H1 (cell line): Measurements from ENCODE around the gene ENAH. TPM values are rescaled to one million over a fixed set of nuclear protein-coding genes. Genes with fewer than 3 reads are reported as not detected.
A peak's percentile ranks its signal among the peaks of the same experiment; 100 is the strongest.

Experiments
- CTCF ChIA-PET: fragments of 300-600 bp; sonication (Branson Sonifier 250); formaldehyde crosslinking; loops from one replicate; lab custom pipeline; 2021; ENCODE audit not compliant: partially characterized antibody; lab: Charles Lee
- POLR2A ChIA-PET: fragments of 300-600 bp; sonication (Branson Sonifier 250); formaldehyde crosslinking; loops from one replicate; lab custom pipeline; 2021; ENCODE audit warnings: inconsistent platforms; ENCODE audit not compliant: partially characterized antibody; lab: Charles Lee
- DNase-seq, 2 experiments: peaks; one replicate each; pipeline versions ENCODE4 v3.0.0 to v3.0.0-alpha.2; 2010 to 2022; ENCODE audit warnings: low spot score in 2 of 2, low read depth in 1 of 2, mixed read lengths in 1 of 2
- FAIRE-seq: peaks from 2 replicates; lab custom pipeline; 2011; peaks lifted over from hg19 to GRCh38; lab: Jason Lieb, UNC
- H2AFZ ChIP-seq: 2 replicates; pipeline ENCODE4 v1.8.1; 2012; ENCODE audit warnings: low read length, inconsistent platforms
- H2AK5ac ChIP-seq: 2 replicates; pipeline ENCODE4 v1.6.1; 2013; ENCODE audit warnings: low read depth, low read length
- H2BK120ac ChIP-seq: replicated peaks from 2 replicates; pipeline ENCODE3; 2013; ENCODE audit warnings: low read depth, low read length, inconsistent platforms
- H2BK12ac ChIP-seq: 2 replicates; pipeline ENCODE4 v1.6.1; 2013; ENCODE audit warnings: low read depth, low read length
- H2BK15ac ChIP-seq: 2 replicates; pipeline ENCODE4 v1.6.1; 2013; ENCODE audit warnings: low read length
- H2BK20ac ChIP-seq: 2 replicates; pipeline ENCODE4 v1.6.1; 2013; ENCODE audit warnings: low read length
- H2BK5ac ChIP-seq: 2 replicates; pipeline ENCODE4 v1.6.1; 2013; ENCODE audit warnings: low read depth, low read length
- H3K14ac ChIP-seq: 2 replicates; pipeline ENCODE4 v1.6.1; 2013; ENCODE audit warnings: inconsistent platforms; ENCODE audit not compliant: insufficient read length
- H3K18ac ChIP-seq: 2 replicates; pipeline ENCODE4 v1.6.1; 2013; ENCODE audit warnings: low read length; ENCODE audit errors: extremely low read depth
- H3K23ac ChIP-seq: 2 replicates; pipeline ENCODE4 v1.6.1; 2013; ENCODE audit warnings: inconsistent platforms; ENCODE audit not compliant: insufficient read length
- H3K23me2 ChIP-seq: 2 replicates; pipeline ENCODE4 v1.6.1; 2013; ENCODE audit warnings: low read depth, low read length
- H3K27ac ChIP-seq: 2 replicates; pipeline ENCODE4 v1.6.1; 2011; ENCODE audit warnings: low read depth, low read length, inconsistent platforms
- H3K27me3 ChIP-seq, 4 experiments: replicated peaks in 1 of 4; 1 replicate in 1 of 4; 2 replicates in 3 of 4; pipeline versions ENCODE4 v1.6.1 to v1.8.1; 2011 to 2013; ENCODE audit warnings: low read length in 3 of 4, mild to moderate bottlenecking in 3 of 4, inconsistent platforms in 2 of 4, mixed read lengths in 2 of 4, moderate library complexity in 1 of 4; ENCODE audit not compliant: control insufficient read depth in 3 of 4, insufficient read depth in 3 of 4; ENCODE audit errors: extremely low read depth in 1 of 4
- H3K36me3 ChIP-seq, 4 experiments: 2 replicates each; pipeline versions ENCODE4 v1.6.1 to v1.8.1; 2011 to 2013; ENCODE audit warnings: mild to moderate bottlenecking in 4 of 4, low read length in 3 of 4, moderate library complexity in 2 of 4, control low read depth in 1 of 4, inconsistent platforms in 1 of 4; ENCODE audit not compliant: insufficient read depth in 4 of 4, control insufficient read depth in 2 of 4
- H3K4ac ChIP-seq: replicated peaks from 2 replicates; pipeline ENCODE3; 2013; ENCODE audit warnings: low read length, low read depth, mixed read lengths, inconsistent platforms; ENCODE audit not compliant: insufficient read length
- H3K4me1 ChIP-seq, 4 experiments: replicated peaks in 1 of 4; 1 replicate in 1 of 4; 2 replicates in 3 of 4; pipeline versions ENCODE4 v1.6.1 to v1.8.1; 2011 to 2013; ENCODE audit warnings: low read length in 3 of 4, inconsistent platforms in 2 of 4, mixed read lengths in 1 of 4; ENCODE audit not compliant: insufficient read depth in 4 of 4, control insufficient read depth in 3 of 4
- H3K4me2 ChIP-seq, 2 experiments: 2 replicates each; pipeline versions ENCODE4 v1.6.1 to v1.8.1; 2011 to 2013; ENCODE audit warnings: low read depth in 2 of 2, low read length in 2 of 2, control low read depth in 1 of 2, inconsistent platforms in 1 of 2, mild to moderate bottlenecking in 1 of 2; ENCODE audit not compliant: insufficient read depth in 1 of 2
- H3K4me3 ChIP-seq, 4 experiments: fragments of 200-600, 300-600 bp in 1 of 4; sonication (generic), shearing (Covaris generic), sonication (Bioruptor Twin) in 1 of 4; 2 replicates each; pipeline versions ENCODE4 v1.5.1 to v1.8.1; 2011 to 2016; ENCODE audit warnings: low read length in 4 of 4, low read depth in 3 of 4, control low read depth in 2 of 4, inconsistent platforms in 2 of 4, mild to moderate bottlenecking in 2 of 4, mixed read lengths in 1 of 4, moderate library complexity in 1 of 4; ENCODE audit not compliant: insufficient read depth in 2 of 4; ENCODE audit errors: extremely low read depth in 1 of 4
- H3K56ac ChIP-seq: replicated peaks from 2 replicates; pipeline ENCODE3; 2013; ENCODE audit warnings: low read depth, mild to moderate bottlenecking, mixed read lengths, low read length, inconsistent platforms; ENCODE audit not compliant: insufficient read length
- H3K79me1 ChIP-seq: 2 replicates; pipeline ENCODE4 v1.6.1; 2013; ENCODE audit warnings: low read depth, low read length, control low read depth
- H3K79me2 ChIP-seq, 2 experiments: 2 replicates each; pipeline versions ENCODE4 v1.6.1 to v1.8.1; 2012 to 2013; ENCODE audit warnings: low read length in 2 of 2, mild to moderate bottlenecking in 2 of 2, inconsistent platforms in 1 of 2; ENCODE audit not compliant: insufficient read depth in 2 of 2, control insufficient read depth in 1 of 2
- H3K9ac ChIP-seq, 4 experiments: replicated peaks in 1 of 4; 1 replicate in 1 of 4; 2 replicates in 3 of 4; pipeline versions ENCODE4 v1.6.1 to v1.8.1; 2011 to 2013; ENCODE audit warnings: low read depth in 3 of 4, low read length in 3 of 4, control low read depth in 2 of 4, mild to moderate bottlenecking in 2 of 4, moderate library complexity in 2 of 4, inconsistent platforms in 1 of 4; ENCODE audit errors: extremely low read depth in 1 of 4
- H3K9me3 ChIP-seq, 2 experiments: 2 replicates each; pipeline versions ENCODE4 v1.6.1 to v1.8.1; 2012 to 2013; ENCODE audit warnings: mild to moderate bottlenecking in 2 of 2, moderate library complexity in 2 of 2, control low read depth in 1 of 2, inconsistent platforms in 1 of 2, low read depth in 1 of 2, low read length in 1 of 2, mixed read lengths in 1 of 2; ENCODE audit not compliant: insufficient read depth in 2 of 2
- H4K20me1 ChIP-seq, 2 experiments: replicated peaks in 1 of 2; 2 replicates each; pipeline versions ENCODE3 to v1.8.1; 2011 to 2013; ENCODE audit warnings: inconsistent platforms in 2 of 2, low read length in 2 of 2, mild to moderate bottlenecking in 1 of 2; ENCODE audit not compliant: insufficient read depth in 2 of 2, control insufficient read depth in 1 of 2
- H4K5ac ChIP-seq: 2 replicates; pipeline ENCODE4 v1.6.1; 2013; ENCODE audit warnings: low read length, low read depth, mixed read lengths, inconsistent platforms; ENCODE audit not compliant: insufficient read length
- H4K8ac ChIP-seq: 2 replicates; pipeline ENCODE4 v1.8.0; 2013; ENCODE audit warnings: mild to moderate bottlenecking, moderate library complexity, low read length, inconsistent platforms; ENCODE audit not compliant: insufficient read depth; ENCODE audit errors: extremely low read depth
- H4K91ac ChIP-seq: replicated peaks from 2 replicates; pipeline ENCODE3; 2013; ENCODE audit warnings: low read length, mixed read lengths, inconsistent platforms; ENCODE audit not compliant: insufficient read length
- CBX8 ChIP-seq: fragments of 300-800, 300-1000 bp; sonication (generic); IDR thresholded peaks from 2 replicates; pipeline ENCODE4 v1.7.1; 2016; ENCODE audit warnings: low read depth, low read length, borderline replicate concordance
- EZH2 ChIP-seq: fragments of 200-600 bp; sonication (generic); IDR thresholded peaks from 2 replicates; pipeline ENCODE4 v1.7.1; 2012; ENCODE audit warnings: low read depth, mild to moderate bottlenecking, moderate library complexity, low read length, inconsistent platforms; ENCODE audit not compliant: severe bottlenecking
- FOSL1 ChIP-seq: IDR thresholded peaks from 2 replicates; pipeline ENCODE4 v1.6.1; 2011; ENCODE audit warnings: mild to moderate bottlenecking, low read depth, low read length, moderate library complexity; ENCODE audit not compliant: insufficient read depth
- GTF2F1 ChIP-seq: IDR thresholded peaks from 2 replicates; pipeline ENCODE4 v1.6.1; 2012; ENCODE audit warnings: low read depth, low read length, improper control_type of control experiment, borderline replicate concordance
- HDAC2 ChIP-seq, 2 experiments: fragments of 300-600 bp in 1 of 2; sonication (generic) in 1 of 2; IDR thresholded peaks; 2 replicates each; pipeline ENCODE4 v1.6.1; 2011 to 2012; ENCODE audit warnings: low read depth in 2 of 2, low read length in 2 of 2, mild to moderate bottlenecking in 2 of 2, moderate library complexity in 2 of 2, borderline replicate concordance in 1 of 2, inconsistent platforms in 1 of 2
- KDM5A ChIP-seq: fragments of 200-600 bp; IDR thresholded peaks from 2 replicates; pipeline ENCODE4 v1.7.1; 2012; ENCODE audit warnings: mild to moderate bottlenecking, low read length, inconsistent platforms, mixed read lengths
- MAFK ChIP-seq: IDR thresholded peaks from 2 replicates; pipeline ENCODE4 v1.6.1; 2012; ENCODE audit warnings: low read depth, mild to moderate bottlenecking, improper control_type of control experiment, low read length
- RAD21 ChIP-seq, 2 experiments: IDR thresholded peaks in 1 of 2; conservative IDR thresholded peaks in 1 of 2; 2 replicates each; pipeline ENCODE4 v1.6.1; 2011; ENCODE audit warnings: low read depth in 2 of 2, low read length in 2 of 2, improper control_type of control experiment in 1 of 2, inconsistent platforms in 1 of 2, mild to moderate bottlenecking in 1 of 2, moderate library complexity in 1 of 2
- SP2 ChIP-seq: IDR thresholded peaks from 2 replicates; pipeline ENCODE4 v1.6.1; 2012; ENCODE audit warnings: mild to moderate bottlenecking, low read length, inconsistent platforms
- SP4 ChIP-seq: IDR thresholded peaks from 2 replicates; pipeline ENCODE4 v1.6.1; 2012; ENCODE audit warnings: low read length, inconsistent platforms
- TAF1 ChIP-seq: IDR thresholded peaks from 2 replicates; pipeline ENCODE4 v1.6.1; 2011; ENCODE audit warnings: mild to moderate bottlenecking, low read depth, low read length
- ZNF274 ChIP-seq: IDR thresholded peaks from 2 replicates; pipeline ENCODE4 v1.7.0; 2012; ENCODE audit warnings: low read length, borderline replicate concordance; ENCODE audit errors: extremely low read depth
- WGBS, 2 experiments: shearing (Covaris generic) in 1 of 2; methylation state at CpG; one replicate each; pipeline versions ENCODE4 v1.1.6 to v1.1.7; 2013 to 2015; ENCODE audit warnings: low lambda C conversion rate in 2 of 2, mixed read lengths in 2 of 2, inconsistent platforms in 1 of 2, low coverage in 1 of 2, missing lambda C conversion rate in 1 of 2; ENCODE audit not compliant: insufficient replicate concordance in 2 of 2, insufficient coverage in 1 of 2, insufficient read length in 1 of 2; ENCODE audit errors: extremely low coverage in 1 of 2, missing lambda C conversion rate in 1 of 2; 5-methylcytosine and 5-hydroxymethylcytosine counted together
- polyA plus RNA-seq, 7 experiments: library from polyadenylated mRNA; depleted of rRNA in 3 of 7; stranded (reverse) in 5 of 7; unstranded in 2 of 7; fragments of >200 nt in 5 of 7; fragments of 200-250 nt in 2 of 7; gene quantifications; 1 replicate in 5 of 7; 2 replicates in 1 of 7; 4 replicates in 1 of 7; pipeline versions ENCODE4 v1.2.1 to v1.2.3, GENCODE V29; 2011 to 2013; ENCODE audit warnings: missing spikeins in 2 of 7, mixed read lengths in 2 of 7
- total RNA-seq: library from RNA; stranded (reverse); fragmentation: NEBNext Ultra II Directional; extraction: Animal tissue kit (Norgen Biotek cat#: 25700); gene quantifications from 2 replicates; pipeline ENCODE4 v1.2.1, GENCODE V29; 2021

ENAH gene
- total and polyA plus RNA-seq, 2 of the 8 experiments (the other 6 are each of a cell fraction or from before 2014, with no cell fraction given), result 39.1 to 335 TPM

GRCh38 chr1:225486856-225487255 lies 166.1 kb downstream of the ENAH start:
- no peak overlapping the region for H3K56ac ChIP-seq

More at GRCh38 chr1:225486856-225487255, 166.1 kb downstream of the ENAH start:
- TF ChIP-seq TAF1, result no peak
- TF ChIP-seq CBX8, result no peak
- no peak for TF ChIP-seq SP4
- TF ChIP-seq MAFK, result no peak
- no peak for TF ChIP-seq FOSL1
- TF ChIP-seq GTF2F1, result no peak
- no peak for TF ChIP-seq RAD21 (IDR thresholded peaks at IDR 0.05 in 1 of 2, conservative IDR thresholded peaks at IDR 0.05 in 1 of 2; ENCODE audit: low read depth in 2 of 2, low read length in 2 of 2)
- no peak for TF ChIP-seq HDAC2 (IDR thresholded peaks at IDR 0.05; ENCODE audit: borderline replicate concordance in 1 of 2, low read depth in 2 of 2, low read length in 2 of 2)
- no peak for TF ChIP-seq KDM5A
- no peak for TF ChIP-seq SP2
- no peak for TF ChIP-seq ZNF274
- TF ChIP-seq EZH2, result no peak
- H2BK12ac ChIP-seq, result no peak overlapping the region
- FAIRE-seq (no peak), DNase-seq (peak in 1 of 2 experiments; percentile 37)
- no peaks in the 10 kb centered on the region for H3K79me1 ChIP-seq
- H2AFZ ChIP-seq, result no peak overlapping the region
- WGBS, 2 experiments, result 86% methylated on average over 2 of the region's 2 CpGs; no CpG with 5 or more reads in 1 of the 2 experiments
- H3K79me2 ChIP-seq, result no peaks in the 10 kb centered on the region
- H3K18ac ChIP-seq, result no peak overlapping the region
- no peak overlapping the region for H3K9ac ChIP-seq
- H3K27ac ChIP-seq, result no peak overlapping the region
- H4K91ac ChIP-seq, result no peak overlapping the region
- H3K4me2 ChIP-seq, result no peak overlapping the region
- H2BK15ac ChIP-seq, result no peak overlapping the region
- CTCF ChIA-PET, result interaction anchor here (0.7 to 18.7 kb wide), 9 partner anchors 8 to 291 kb away, joined by 3 to 229 read pairs (median 4); partner anchors contain the start of gene SRP9
- no peak overlapping the region for H2BK5ac ChIP-seq
- H3K23ac ChIP-seq, result no peak overlapping the region
- POLR2A ChIA-PET, result interaction anchor here (1.2 kb wide), 1 partner anchor 9 kb away, joined by 3 read pairs; no protein-coding TSS in a partner anchor
- H4K5ac ChIP-seq, result no peak overlapping the region
- no peak overlapping the region for H3K14ac ChIP-seq
- H4K20me1 ChIP-seq, result no peaks in the 10 kb centered on the region
- H4K8ac ChIP-seq, result no peak overlapping the region
- no peaks in the 10 kb centered on the region for H3K23me2 ChIP-seq
- no peak overlapping the region for H3K4me3 ChIP-seq
- no peaks in the 10 kb centered on the region for H3K9me3 ChIP-seq
- H2AK5ac ChIP-seq, result no peak overlapping the region
- H2BK120ac ChIP-seq, result no peak overlapping the region
- H3K27me3 ChIP-seq, result no peaks in the 10 kb centered on the region
- H3K4me1 ChIP-seq, result peaks cover 0 to 2% (median under 1%) of the 10 kb centered on the region in 4 experiments; a peak in 2 of 7 replicates
- no peak overlapping the region for H2BK20ac ChIP-seq
- H3K36me3 ChIP-seq, result no peaks in the 10 kb centered on the region
- no peak overlapping the region for H3K4ac ChIP-seq
